ENCODE results near the gene HK3.

The HK3 gene

GRCh38 chr5:176844281-176844680 is 54.9 kb downstream of the HK3 start:
- H3K4me3 ChIP-seq (ENCODE audit: low read depth, low read length): no peak overlapping the region
- no peak for TF ChIP-seq CTCF (IDR thresholded peaks at IDR 0.05; ENCODE audit: borderline replicate concordance, insufficient read depth, low read depth, low read length)

- H3K4me3 ChIP-seq (ENCODE audit: low read depth, low read length): no peak overlapping the region
- TF ChIP-seq CTCF (IDR thresholded peaks at IDR 0.05; ENCODE audit: borderline replicate concordance, insufficient read depth, low read depth, low read length): no peak
Measured at GRCh38 chr5:176843673-176844072, 55.5 kb downstream of the HK3 start.

GRCh38 chr5:176837707-176838115 is 61.4 kb downstream of the HK3 start:
- no peak overlapping the region for H3K4me3 ChIP-seq (ENCODE audit: low read depth, low read length)
- no peak for TF ChIP-seq CTCF (IDR thresholded peaks at IDR 0.05; ENCODE audit: borderline replicate concordance, insufficient read depth, low read depth, low read length)

GRCh38 chr5:176836811-176837706 is 62.1 kb downstream of the HK3 start:
- TF ChIP-seq CTCF (IDR thresholded peaks at IDR 0.05; ENCODE audit: borderline replicate concordance, insufficient read depth, low read depth, low read length): no peak
- no peak overlapping the region for H3K4me3 ChIP-seq (ENCODE audit: low read depth, low read length)

- no peak overlapping the region for H3K4me3 ChIP-seq (ENCODE audit: low read depth, low read length)
Measured at GRCh38 chr5:176835918-176836317, 63.2 kb downstream of the HK3 start.

GRCh38 chr5:176833286-176833685 is 65.9 kb downstream of the HK3 start:
- H3K4me3 ChIP-seq (ENCODE audit: low read depth, low read length): no peak overlapping the region
- no peak for TF ChIP-seq CTCF (IDR thresholded peaks at IDR 0.05; ENCODE audit: borderline replicate concordance, insufficient read depth, low read depth, low read length)

More at GRCh38 chr5:176835918-176836317, 63.2 kb downstream of the HK3 start:
- no peak for TF ChIP-seq CTCF (IDR thresholded peaks at IDR 0.05; ENCODE audit: borderline replicate concordance, insufficient read depth, low read depth, low read length)

- TF ChIP-seq CTCF (IDR thresholded peaks at IDR 0.05; ENCODE audit: borderline replicate concordance, insufficient read depth, low read depth, low read length): no peak
- no peak overlapping the region for H3K4me3 ChIP-seq (ENCODE audit: low read depth, low read length)
Measured at GRCh38 chr5:176832162-176832561, 67.0 kb downstream of the HK3 start.
